HUDEP-2 (cell line): ENCODE results near the gene STX1B.
A peak's percentile ranks its signal among the peaks of the same experiment; 100 is the strongest.

Experiments used
- DNase-seq, 76 experiments: peaks; one replicate each; lab custom pipeline; 2025; ENCODE audit not compliant: unreplicated experiment in 76 of 76; lab: John Stamatoyannopoulos, UW

Gene STX1B

DNA sequence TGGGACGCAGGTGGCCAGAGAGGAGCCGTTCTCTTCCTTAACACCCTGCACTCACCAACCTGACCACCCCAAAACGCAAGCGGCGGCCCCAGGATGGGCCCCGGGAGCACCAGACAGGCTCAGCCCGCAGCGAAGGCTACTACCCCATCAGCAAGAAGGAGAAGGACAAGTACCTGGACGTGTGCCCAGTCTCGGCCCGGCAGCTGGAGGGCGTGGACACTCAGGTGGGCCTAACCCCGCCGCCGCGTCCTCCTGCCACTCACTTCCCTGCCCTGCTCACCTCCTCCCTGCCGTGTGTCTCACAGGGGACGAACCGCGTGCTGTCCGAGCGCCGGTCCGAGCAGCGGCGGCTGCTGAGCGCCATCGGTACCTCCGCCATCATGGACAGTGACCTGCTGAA is 30.0 kb downstream of the STX1B start:
- DNase-seq, result no peak

DNA sequence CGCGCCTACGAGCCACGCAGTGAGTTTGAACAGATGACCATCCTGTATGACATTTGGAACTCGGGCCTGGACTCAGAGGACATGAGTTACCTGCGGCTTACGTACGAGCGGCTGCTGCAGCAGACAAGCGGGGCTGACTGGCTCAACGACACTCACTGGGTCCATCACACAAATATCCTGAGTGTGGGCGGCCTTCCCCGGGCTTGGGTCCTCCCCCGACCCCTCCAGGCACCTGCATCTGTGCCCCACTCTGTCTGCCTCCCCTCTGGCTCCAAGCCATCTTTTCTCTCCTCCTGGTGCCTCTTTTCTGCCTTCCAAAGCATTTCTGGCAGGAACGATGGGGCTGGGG is 30.4 kb downstream of the STX1B start:
- DNase-seq, result no peak

DNA sequence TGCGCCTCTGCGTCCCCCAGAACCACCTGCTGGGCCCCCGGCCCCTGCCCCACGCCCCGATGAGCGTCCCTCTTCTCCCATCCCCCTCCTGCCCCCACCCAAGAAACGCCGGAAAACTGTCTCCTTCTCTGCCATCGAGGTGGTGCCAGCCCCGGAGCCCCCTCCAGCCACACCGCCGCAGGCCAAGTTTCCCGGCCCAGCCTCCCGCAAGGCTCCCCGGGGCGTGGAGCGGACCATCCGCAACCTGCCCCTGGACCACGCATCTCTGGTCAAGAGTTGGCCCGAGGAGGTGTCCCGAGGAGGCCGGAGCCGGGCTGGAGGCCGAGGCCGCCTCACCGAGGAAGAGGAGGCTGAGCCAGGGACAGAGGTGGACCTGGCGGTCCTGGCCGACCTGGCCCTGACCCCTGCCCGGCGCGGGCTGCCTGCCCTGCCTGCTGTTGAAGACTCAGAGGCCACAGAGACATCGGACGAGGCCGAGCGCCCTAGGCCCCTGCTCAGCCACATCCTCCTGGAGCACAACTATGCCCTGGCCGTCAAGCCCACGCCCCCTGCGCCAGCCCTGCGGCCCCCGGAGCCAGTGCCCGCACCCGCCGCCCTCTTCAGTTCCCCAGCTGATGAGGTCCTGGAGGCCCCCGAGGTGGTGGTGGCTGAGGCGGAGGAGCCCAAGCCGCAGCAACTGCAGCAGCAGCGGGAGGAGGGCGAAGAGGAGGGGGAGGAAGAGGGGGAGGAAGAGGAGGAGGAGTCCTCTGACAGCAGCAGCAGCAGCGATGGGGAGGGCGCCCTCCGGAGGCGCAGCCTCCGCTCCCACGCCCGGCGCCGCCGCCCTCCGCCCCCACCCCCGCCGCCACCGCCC is 31.0 kb downstream of the STX1B start:
- peak in 13 of 76 experiments; percentile 20 to 75 (median 46) for DNase-seq

DNA sequence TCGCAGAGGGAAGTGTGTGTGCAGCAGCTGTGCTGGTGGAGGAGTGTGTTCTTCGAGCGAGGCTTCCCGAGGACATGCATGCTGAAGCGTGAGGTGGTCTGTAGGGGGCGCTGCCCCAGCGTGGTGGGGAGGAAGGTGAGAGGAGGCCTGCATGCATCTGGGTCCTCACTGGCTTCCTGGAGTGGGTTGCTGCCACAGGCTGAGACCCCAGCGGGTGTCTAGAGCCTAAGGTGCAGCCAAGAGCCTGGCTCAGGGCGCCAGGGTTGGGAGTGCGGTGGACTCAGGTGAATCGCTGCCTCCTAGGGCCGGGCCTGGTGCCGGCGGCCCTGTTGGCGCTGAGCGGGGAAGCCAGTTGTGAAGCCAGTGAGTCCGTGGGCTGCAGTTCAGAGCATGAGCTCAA is 32.9 kb downstream of the STX1B start:
- DNase-seq, result peak in 8 of 76 experiments; percentile 8 to 18 (median 12)

DNA sequence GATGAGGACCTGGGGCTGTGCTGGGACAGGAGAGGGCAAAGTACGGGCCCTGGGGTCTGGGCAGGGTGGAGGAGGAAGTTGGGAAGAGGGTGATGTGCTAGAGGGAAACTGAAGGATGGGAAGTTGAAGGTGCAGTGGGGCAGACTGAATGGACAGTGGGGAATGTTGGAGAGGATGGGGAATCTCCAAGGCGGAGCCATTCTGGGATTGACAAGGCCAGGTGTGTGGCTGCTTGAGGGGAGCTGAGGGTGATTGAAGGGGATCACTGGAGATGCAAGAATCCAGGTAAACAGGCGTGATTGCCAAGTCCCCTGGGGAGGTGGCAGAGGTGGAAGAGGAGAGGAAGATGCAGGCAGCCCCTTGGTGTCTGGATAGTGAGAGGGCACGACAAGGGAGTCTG is 34.0 kb downstream of the STX1B start:
- no peak for DNase-seq

DNA sequence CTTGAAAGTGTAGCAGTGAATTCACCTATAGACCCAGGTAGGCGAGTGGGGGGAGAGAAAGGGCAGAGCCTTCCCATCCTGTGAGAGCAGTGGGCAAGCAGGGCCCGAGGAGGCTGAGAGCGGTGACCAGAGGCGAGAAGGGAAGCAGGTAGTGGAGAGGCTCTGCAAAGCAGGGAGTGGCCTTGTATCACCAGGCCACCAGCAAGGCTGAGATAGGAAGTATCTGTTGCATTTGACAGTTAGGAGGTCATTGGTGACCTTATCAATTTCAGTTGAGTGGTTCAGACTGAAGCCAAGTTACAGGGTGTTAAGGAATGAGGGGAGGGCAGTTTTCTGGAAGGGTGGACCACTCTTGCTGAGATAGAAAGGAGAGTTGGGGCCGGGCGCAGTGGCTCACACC is 36.1 kb downstream of the STX1B start:
- peak in 62 of 76 experiments; percentile 9 to 79 (median 46) for DNase-seq

DNA sequence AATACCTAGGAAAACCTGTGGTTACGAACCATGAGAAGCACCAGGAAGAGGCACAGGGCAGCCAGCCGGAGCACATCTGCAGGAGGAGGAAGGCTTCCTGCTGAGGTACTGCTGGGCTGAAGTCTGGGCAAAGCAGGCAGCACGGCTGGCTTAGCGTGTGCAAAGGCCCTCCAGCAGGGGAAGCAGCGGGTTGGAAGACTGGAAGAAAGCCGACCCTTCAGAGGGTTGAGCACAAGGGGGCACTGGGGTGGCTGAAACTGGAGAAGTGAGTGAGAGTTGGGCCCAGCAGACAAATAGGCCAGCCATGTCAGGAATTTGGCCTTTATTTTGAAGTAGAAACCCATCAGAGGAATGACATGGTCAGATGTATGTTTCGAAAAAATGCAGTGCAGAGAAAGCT is 37.6 kb downstream of the STX1B start:
- peak in 17 of 76 experiments; percentile 6 to 34 (median 19) for DNase-seq

DNA sequence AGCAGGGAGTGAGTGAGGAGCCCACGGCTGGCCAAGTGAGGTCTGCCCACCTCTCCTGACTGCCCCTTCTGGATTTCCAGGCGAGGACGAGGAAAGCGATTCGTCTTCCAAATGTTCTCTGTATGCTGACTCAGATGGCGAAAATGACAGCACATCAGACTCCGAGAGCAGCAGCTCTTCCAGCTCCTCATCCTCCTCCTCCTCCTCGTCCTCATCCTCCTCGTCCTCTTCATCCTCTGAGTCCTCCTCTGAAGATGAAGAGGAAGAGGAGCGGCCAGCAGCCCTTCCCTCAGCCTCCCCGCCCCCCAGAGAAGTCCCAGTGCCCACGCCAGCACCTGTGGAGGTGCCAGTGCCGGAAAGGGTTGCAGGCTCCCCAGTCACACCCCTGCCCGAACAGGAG is 39.1 kb downstream of the STX1B start:
- DNase-seq, result no peak

DNA sequence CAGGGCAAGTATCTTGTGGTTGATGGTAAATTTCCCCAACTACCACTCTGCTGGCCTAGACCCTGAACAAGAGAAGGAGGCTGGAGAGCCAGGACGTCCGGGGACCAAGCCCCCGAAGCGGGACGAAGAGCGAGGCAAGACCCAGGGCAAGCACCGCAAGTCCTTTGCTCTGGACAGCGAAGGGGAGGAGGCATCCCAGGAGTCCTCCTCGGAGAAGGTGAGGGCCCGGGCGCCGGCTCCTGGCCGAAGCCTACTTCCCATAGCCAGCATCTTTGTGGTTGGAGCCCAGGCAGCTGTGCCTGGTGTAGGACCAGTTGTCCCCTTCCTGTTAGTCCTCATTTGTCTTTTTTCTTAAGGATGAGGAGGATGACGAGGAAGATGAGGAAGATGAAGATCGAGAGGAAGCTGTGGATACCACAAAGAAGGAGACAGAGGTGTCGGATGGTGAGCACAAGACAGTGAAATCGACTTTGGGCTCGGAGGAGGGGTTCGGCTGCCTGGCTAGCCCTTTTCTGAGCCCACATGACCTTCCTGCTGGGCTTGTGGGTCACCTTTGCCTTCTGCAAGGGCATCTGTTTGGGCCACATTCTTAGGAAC is 41.1 kb downstream of the STX1B start:
- no peak for DNase-seq

DNA sequence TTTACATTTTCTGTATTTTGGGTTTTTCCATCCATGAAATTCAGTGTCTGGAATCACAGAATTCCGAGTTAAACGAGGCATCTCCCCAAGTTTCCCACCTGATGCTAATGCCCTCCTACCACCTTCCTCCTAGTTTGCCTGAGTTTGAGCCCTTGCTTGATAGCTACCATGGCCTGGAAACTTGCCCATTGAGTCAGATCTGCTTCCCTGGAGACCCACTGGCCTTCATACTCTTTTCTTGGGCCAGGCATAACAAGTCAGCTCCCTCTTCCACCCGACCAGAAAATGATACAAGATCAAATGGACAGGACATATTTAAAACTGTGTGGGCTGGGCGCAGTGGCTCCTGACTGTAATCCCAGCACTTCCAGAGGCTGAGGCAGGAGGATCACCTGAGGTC is 42.6 kb downstream of the STX1B start:
- DNase-seq, result no peak

DNA sequence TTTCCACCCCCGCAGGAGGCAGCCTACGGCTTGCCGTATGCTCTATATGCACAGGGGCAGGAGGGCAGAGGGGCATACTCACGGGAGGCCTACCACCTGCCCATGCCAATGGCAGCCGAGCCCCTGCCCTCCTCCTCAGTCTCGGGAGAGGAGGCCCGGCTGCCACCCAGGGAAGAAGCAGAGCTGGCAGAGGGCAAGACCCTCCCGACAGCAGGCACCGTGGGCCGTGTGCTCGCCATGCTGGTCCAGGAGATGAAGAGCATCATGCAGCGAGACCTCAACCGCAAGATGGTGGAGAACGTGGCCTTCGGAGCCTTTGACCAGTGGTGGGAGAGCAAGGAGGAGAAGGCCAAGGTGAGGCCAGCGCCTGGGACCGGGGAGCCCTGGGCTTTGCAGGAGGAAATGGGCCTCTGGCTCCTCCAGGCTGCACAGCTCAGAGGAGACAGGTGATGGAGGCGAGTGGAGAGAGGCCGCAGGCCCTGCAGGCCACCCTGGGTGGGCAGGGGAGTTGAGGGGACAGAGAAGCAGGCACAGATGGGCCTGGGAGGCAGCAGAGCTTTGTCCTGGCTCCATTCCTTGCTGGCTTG is 44.3 kb downstream of the STX1B start:
- no peak for DNase-seq

DNA sequence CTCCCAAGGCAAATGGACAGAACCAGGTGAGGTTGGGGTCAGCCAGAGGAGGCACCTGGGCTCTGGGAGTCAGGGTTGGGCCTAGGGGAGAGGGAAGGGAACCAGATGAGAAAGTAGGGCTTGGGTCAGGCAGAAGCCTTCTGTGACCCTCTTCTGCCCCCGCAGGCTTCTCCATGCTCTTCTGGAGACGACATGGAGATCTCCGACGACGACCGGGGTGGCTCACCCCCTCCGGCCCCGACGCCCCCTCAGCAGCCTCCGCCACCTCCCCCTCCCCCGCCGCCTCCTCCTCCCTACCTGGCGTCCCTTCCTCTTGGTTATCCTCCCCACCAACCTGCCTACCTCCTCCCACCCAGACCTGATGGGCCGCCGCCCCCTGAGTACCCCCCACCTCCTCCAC is 45.0 kb downstream of the STX1B start:
- no peak for DNase-seq

DNA sequence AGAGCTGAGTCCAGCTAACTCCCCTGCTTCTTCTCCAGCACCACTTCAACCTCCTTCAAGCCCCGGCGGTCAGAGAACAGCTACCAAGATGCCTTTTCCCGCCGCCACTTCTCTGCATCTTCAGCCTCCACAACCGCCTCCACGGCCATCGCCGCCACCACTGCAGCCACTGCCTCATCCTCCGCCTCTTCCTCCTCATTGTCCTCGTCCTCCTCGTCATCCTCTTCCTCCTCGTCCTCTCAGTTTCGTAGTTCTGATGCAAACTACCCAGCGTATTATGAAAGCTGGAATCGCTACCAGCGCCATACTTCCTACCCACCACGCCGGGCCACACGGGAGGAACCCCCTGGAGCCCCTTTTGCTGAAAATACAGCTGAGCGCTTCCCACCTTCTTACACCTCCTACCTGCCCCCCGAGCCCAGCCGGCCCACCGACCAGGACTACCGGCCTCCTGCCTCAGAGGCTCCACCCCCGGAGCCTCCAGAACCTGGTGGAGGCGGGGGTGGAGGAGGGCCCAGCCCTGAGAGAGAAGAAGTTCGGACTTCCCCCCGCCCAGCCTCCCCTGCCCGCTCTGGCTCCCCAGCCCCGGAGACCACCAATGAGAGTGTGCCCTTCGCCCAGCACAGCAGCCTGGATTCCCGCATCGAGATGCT is 45.7 kb downstream of the STX1B start:
- DNase-seq, result no peak

DNA sequence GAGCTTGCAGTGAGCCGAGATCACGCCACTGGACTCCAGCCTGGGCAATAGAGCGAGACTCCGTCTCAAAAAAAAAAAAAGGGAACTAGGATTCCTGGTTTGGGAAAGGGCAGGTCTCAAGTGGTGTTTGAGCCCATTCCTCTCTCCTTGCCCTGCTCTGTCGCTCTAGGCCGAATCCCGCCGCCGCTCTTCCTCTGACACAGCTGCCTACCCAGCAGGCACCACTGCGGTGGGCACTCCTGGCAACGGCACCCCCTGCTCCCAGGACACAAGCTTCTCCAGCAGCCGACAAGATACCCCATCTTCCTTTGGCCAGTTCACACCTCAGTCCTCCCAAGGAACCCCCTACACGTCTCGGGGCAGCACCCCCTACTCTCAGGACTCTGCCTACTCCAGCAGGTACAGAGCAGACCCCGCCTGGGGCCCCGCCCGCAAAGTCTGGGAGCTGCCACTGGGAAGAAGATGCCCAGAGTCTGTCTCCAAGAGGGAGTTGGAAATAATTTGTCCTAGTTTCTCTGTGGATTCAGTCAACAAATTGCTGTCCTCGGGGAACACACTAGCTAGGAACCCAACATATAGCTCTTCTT is 46.4 kb downstream of the STX1B start:
- DNase-seq, result no peak

DNA sequence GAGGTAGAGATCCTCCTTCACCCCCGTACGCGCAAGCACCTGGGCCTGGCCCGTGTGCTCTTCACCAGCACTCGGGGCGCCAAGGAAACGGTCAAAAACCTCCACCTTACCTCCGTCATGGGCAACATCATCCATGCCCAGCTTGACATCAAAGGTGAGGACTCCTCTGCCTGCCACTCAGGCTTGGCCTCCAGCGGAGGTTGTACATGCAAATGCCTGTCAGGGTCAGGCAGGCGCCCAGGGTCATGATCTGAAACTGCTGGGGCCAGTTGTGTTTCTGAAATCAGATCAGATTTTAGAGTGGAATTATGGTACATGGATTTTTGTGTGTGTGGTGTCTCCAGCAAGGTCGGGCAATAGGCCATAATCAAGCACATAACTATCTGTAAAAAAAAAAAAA is 49.1 kb downstream of the STX1B start:
- no peak for DNase-seq

DNA sequence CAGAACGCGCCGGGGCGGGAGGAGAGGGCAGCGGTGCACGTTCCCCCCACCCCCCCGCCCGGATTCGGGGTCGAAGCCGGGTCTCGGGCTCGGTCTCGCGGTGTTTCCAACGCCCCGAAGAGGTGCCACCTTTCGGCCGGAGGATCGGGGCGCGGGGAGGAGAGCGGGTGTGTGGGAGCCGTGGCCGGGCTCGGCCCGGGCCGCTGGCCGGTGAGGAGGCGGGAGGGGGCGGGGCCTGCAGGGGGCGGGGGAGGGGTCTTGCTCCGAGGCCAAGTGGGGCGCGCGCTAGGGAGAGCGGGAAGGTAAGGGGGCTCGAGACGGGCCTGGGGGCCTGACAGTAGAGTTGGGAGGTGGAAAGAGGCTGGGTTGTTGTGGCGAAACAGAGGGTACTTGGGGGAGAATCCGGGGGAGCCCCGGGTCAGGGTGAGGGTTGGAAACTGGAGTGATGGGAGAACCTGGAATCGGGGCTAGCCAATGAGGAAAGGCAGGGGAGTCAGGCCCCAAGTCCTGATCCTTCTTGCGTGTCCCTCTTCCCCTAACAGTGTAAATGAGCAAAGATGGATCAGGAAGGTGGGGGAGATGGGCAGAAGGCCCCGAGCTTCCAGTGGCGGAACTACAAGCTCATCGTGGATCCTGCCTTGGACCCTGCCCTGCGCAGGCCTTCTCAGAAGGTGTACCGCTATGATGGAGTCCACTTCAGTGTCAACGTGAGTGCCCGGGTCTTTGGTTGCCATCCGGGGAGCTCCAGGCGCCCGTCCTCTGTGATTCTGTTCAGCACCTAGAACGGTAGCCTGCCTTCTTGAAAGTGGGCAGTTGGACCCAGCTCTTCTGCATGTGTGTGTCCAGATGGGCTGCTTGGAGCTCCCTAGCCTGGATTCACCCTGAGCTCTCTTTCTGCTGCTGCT is 52.0 kb downstream of the STX1B start:
- peak in 34 of 76 experiments; percentile 9 to 69 (median 42) for DNase-seq

DNA sequence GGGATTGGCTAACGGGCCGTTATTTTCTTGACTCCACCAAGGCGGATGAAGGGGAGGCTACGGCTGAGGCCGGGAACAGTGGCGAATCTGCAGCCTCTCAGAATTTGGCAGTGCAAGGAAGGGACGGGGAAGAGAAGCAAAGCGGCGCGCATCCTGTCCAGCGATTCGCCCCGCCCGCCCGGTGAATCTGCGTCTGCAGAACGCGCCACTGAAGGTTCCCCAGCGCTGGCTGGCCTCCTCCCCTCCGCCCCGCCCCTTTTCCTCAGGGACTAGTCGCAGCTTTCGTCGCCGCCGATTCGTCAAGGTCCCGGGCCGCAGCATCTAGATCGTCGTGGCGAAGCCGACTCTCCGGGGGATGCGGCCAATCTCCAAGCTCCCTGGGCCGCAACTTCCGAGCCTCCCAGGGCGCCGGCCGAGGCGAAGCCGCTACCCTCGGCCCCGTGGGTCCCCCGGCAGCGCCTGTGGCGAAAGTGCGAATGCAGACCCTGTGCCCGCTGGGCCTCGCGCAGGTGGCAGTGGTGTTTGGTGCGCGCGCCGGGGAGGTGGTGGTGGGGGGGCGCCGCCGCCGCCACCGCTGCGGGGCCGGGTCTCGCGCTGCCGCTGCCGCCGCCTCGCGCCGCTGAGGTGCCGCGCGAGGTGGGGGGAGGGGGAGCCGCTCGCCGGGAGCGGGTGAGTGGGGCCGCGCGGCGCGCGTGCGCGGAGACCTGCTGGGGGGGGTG is 52.8 kb downstream of the STX1B start, which contains the start of gene SETD1A:
Gene SETD1A, plus strand, starts transcription at position 299 of the 719 bp plus-strand sequence. CDS start 978 bp downstream, outside the sequence.
- peak in 74 of 76 experiments; percentile 60 to 96 (median 91) for DNase-seq

DNA sequence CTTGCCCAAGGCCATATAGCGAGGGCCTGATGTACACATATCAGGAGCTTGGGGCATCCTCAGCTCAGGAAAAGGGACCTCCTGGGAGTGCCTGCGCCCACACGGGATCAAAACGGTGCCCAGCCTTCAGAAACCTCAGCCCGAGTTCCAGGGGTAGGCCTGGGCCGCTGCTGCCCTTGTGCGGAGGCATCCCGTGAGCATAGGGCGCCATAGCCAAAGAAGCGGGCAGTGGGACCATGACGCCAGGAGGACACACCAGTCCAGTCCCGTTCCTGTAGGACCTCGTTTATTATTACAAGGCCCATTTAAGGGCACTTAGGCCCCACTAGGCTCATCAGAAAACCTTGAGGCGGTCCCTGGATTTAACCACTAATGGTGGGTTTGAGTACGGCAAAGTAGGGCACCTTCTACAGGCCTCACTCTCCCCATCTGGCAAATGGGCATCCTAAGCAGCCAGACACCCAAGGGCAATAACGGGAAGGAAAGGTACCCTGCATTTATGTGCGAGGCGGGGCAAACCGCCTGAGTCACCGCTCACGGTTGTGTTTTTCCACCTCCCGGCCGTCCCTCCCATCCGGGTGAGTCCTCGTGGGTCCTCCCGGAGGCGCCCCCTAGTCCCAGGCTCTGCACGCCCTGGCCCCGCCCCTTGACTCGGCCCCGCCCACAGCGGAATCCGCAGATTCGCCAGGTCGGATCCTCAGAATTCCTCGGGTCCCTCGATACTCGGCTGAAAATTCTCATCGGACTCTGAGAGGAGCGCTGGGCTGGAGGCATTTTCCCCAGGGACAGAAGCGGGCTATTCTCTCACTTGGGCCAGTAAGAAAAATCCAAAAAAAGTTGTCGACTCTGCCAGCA is 53.6 kb downstream of the STX1B start:
- DNase-seq, result peak in 66 of 76 experiments; percentile 32 to 94 (median 76)
